Liver (tissue), 9 donors: ENCODE results near the gene TNNT3. TPM values are rescaled to one million over a fixed set of nuclear protein-coding genes. Genes with fewer than 3 reads are reported as not detected.

ENCODE experiments used
- DNase-seq: peaks from one replicate; pipeline ENCODE4 v3.0.0-alpha.2; 2017; ENCODE audit warnings: low spot score
- H3K27ac ChIP-seq, 2 donors: one replicate each; pipeline ENCODE4 v1.7.0; 2013; ENCODE audit warnings: inconsistent platforms in 2 of 2, low read length in 2 of 2, control low read depth in 1 of 2, low read depth in 1 of 2, mild to moderate bottlenecking in 1 of 2
- H3K27me3 ChIP-seq, 4 donors: one replicate each; pipeline versions ENCODE4 v1.6.1 to v1.7.0; 2013; ENCODE audit warnings: low read length in 3 of 4, inconsistent platforms in 1 of 4, mild to moderate bottlenecking in 1 of 4, moderate library complexity in 1 of 4; ENCODE audit not compliant: control insufficient read depth in 4 of 4, insufficient read depth in 4 of 4
- H3K36me3 ChIP-seq, 4 donors: one replicate each; pipeline versions ENCODE4 v1.6.1 to v1.7.0; 2013; ENCODE audit warnings: low read length in 3 of 4, mild to moderate bottlenecking in 3 of 4, low read depth in 1 of 4, moderate library complexity in 1 of 4; ENCODE audit not compliant: control insufficient read depth in 4 of 4, insufficient read depth in 3 of 4
- H3K4me1 ChIP-seq, 4 donors: one replicate each; pipeline versions ENCODE4 v1.6.1 to v1.7.0; 2013; ENCODE audit warnings: low read length in 3 of 4, mild to moderate bottlenecking in 3 of 4, moderate library complexity in 1 of 4; ENCODE audit not compliant: control insufficient read depth in 4 of 4, insufficient read depth in 4 of 4
- H3K4me3 ChIP-seq, 3 donors: one replicate each; pipeline versions ENCODE4 v1.6.1 to v1.7.0; 2013; ENCODE audit warnings: low read length in 3 of 3, control low read depth in 1 of 3, low read depth in 1 of 3, mild to moderate bottlenecking in 1 of 3
- H3K9ac ChIP-seq, 2 donors: one replicate each; pipeline ENCODE4 v1.7.0; 2013; ENCODE audit warnings: low read length in 2 of 2, mild to moderate bottlenecking in 2 of 2, moderate library complexity in 2 of 2, control low read depth in 1 of 2, low read depth in 1 of 2
- H3K9me3 ChIP-seq, 4 donors: one replicate each; pipeline versions ENCODE4 v1.6.1 to v1.7.0; 2013; ENCODE audit warnings: low read length in 3 of 4; ENCODE audit not compliant: control insufficient read depth in 4 of 4
- EGR1 ChIP-seq, 2 donors: IDR thresholded peaks; 2 replicates each; pipeline ENCODE4 v1.6.1; 2016 to 2018; ENCODE audit warnings: antibody characterized with exemption in 2 of 2, low read depth in 2 of 2
- FOXA1 ChIP-seq: IDR thresholded peaks from 2 replicates; pipeline ENCODE4 v1.6.1; 2016; ENCODE audit warnings: antibody characterized with exemption
- FOXA2 ChIP-seq: IDR thresholded peaks from 2 replicates; pipeline ENCODE4 v1.6.1; 2016; ENCODE audit warnings: antibody characterized with exemption
- GABPA ChIP-seq, 2 donors: IDR thresholded peaks in 1 of 2; conservative IDR thresholded peaks in 1 of 2; 2 replicates each; pipeline ENCODE4 v1.6.1; 2016; ENCODE audit warnings: antibody characterized with exemption in 2 of 2, mild to moderate bottlenecking in 1 of 2, moderate library complexity in 1 of 2
- HNF4A ChIP-seq, 2 donors: conservative IDR thresholded peaks; 2 replicates each; pipeline ENCODE4 v1.6.1; 2016; ENCODE audit warnings: antibody characterized with exemption in 2 of 2, mild to moderate bottlenecking in 2 of 2
- HNF4G ChIP-seq: IDR thresholded peaks from 2 replicates; pipeline ENCODE4 v1.6.1; 2016; ENCODE audit warnings: antibody characterized with exemption
- JUND ChIP-seq, 2 donors: IDR thresholded peaks; 2 replicates each; pipeline ENCODE4 v1.6.1; 2016; ENCODE audit warnings: antibody characterized with exemption in 2 of 2
- NR2F2 ChIP-seq: IDR thresholded peaks from 2 replicates; pipeline ENCODE4 v1.6.1; 2016; ENCODE audit warnings: antibody characterized with exemption
- RAD21 ChIP-seq, 2 donors: IDR thresholded peaks; 2 replicates each; pipeline ENCODE4 v1.6.1; 2016; ENCODE audit warnings: antibody characterized with exemption in 2 of 2, mild to moderate bottlenecking in 2 of 2
- SP1 ChIP-seq: IDR thresholded peaks from 2 replicates; pipeline ENCODE4 v1.6.1; 2018; ENCODE audit warnings: antibody characterized with exemption, mild to moderate bottlenecking
- TAF1 ChIP-seq: conservative IDR thresholded peaks from 2 replicates; pipeline ENCODE4 v1.6.1; 2016; ENCODE audit warnings: antibody characterized with exemption, mild to moderate bottlenecking
- YY1 ChIP-seq: IDR thresholded peaks from 2 replicates; pipeline ENCODE4 v1.6.1; 2016; ENCODE audit warnings: antibody characterized with exemption, mild to moderate bottlenecking
- WGBS: extraction: QIAGEN DNeasy Blood & Tissue Kit; methylation state at CpG from one replicate; pipeline ENCODE4 v1.1.7; 2013; 5-methylcytosine and 5-hydroxymethylcytosine counted together
- polyA plus RNA-seq, 2 donors: library from polyadenylated mRNA; stranded (reverse) in 1 of 2; unstranded in 1 of 2; fragments of 200-250 nt in 1 of 2; fragments of >200 nt in 1 of 2; fragmentation: Nextera tagmentation in 1 of 2; extraction: Ambion mirVana in 1 of 2; gene quantifications; one replicate each; pipeline versions ENCODE4 v1.2.1 to v1.2.3, GENCODE V29; 2013 to 2015
- total RNA-seq, 2 donors: library from RNA; depleted of rRNA; stranded (reverse); fragments of >200 nt; gene quantifications; one replicate each; pipeline ENCODE4 v1.2.3, GENCODE V29; 2014
- TF ChIP-seq, protein P1 (sequence below): IDR thresholded peaks from 2 replicates; pipeline ENCODE4 v1.6.1; 2016; ENCODE audit warnings: antibody characterized with exemption
- TF ChIP-seq, protein P2 (sequence below): IDR thresholded peaks from 2 replicates; pipeline ENCODE4 v1.6.1; 2016; ENCODE audit warnings: antibody characterized with exemption
- TF ChIP-seq, protein P3 (sequence below): IDR thresholded peaks from 2 replicates; pipeline ENCODE4 v1.6.1; 2016; ENCODE audit warnings: antibody characterized with exemption
- donor health status: healthy.
- donor health status: healthy.
- donor health status: healthy.
- donor health status: healthy.
- donor health status: healthy.

The TNNT3 gene
- total and polyA plus RNA-seq, 4 donors, result 0.06 to 0.14 TPM; not detected in 2

DNA sequence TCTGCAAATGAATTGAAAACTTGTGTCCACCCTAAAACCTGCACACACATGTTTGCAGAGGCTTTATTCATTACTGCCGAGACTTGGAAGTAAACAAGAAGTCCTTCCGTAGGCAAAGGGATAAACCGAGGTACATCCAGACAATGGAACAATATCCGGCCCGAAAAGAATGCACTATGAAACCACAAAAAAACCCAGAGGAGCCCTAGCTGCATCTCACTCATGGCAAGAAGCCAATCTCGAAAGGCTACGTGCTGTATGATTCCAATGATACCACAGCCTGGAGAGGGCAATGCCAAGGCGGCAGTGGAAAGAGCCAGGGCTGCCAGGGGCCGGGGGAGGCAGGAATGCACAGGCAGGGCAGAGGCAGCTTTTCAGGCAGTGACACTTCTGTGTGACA, 24.5 kb downstream of the TNNT3 start:
- H3K4me1 ChIP-seq, result no peaks in the 10 kb centered on the region
- H3K9me3 ChIP-seq, result no peaks in the 10 kb centered on the region
- no peak overlapping the region for H3K27ac ChIP-seq
- no peak overlapping the region for H3K9ac ChIP-seq
- no peak for DNase-seq
- H3K27me3 ChIP-seq, result no peaks in the 10 kb centered on the region
- WGBS, result 82% methylated on average over 9 of the region's 9 CpGs
- no peak for TF ChIP-seq HNF4G
- TF ChIP-seq HNF4A (conservative IDR thresholded peaks at IDR 0.05), result no peak
- no peak for TF ChIP-seq TAF1
- H3K36me3 ChIP-seq, result no peaks in the 10 kb centered on the region
- no peak overlapping the region for H3K4me3 ChIP-seq

DNA sequence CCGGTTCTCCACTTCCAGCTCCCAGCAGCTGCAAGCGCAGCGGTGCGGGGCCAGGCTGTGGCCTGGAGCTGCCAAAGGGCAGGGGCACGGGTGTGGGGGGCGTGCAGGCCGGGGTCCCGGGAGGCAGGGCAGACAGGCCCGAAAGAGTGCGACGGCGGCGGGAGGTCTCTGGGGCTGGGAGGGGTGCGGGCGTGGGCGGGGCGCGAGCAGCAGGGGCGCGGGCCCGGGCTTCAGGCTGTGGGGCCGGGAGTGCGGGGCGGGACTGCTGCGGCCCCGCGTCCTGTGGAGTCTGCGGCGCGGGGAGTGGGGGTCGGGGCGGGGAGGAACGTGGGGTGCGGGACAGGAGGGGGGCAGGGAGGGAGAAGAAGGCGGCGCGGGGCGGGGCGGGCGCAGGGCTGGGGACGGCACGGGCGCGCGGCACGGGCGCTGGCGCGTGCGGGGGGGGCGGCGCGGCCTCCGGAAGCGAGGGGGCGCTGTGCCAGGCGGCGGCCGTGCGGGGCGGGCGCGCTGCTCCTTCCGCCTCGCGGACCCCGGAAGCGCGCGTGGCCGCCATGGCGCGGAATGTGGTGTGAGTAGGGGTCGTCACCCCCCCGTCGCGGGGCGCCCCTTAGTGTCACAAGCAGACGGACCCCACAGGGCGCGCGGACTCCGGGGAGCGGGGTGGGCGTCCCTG, 27.4 kb downstream of the TNNT3 start, which contains the start of gene MRPL23:
TSS of gene MRPL23 (plus strand) at position 521 of the 673 bp plus-strand sequence. CDS start at position 552, 31 bp downstream.
- no peak for DNase-seq
- Histone ChIP-seq H3K4me3 (no peak within 1 kb of the TSS), H3K9me3 (no peaks in the 10 kb centered on the region), H3K27me3 (no peaks in the 10 kb centered on the region), H3K27ac (no peak within 1 kb of the TSS), H3K9ac (no peak within 1 kb of the TSS), H3K36me3 (no peaks in the 10 kb centered on the region), H3K4me1 (no peaks in the 10 kb centered on the region)
- 0% methylated on average over 4 of the region's 85 CpGs for whole genome bisulfite sequencing
- TF ChIP-seq NR2F2 (no peak), FOXA1 (no peak), YY1 (no peak), HNF4G (no peak), GABPA (IDR thresholded peaks at IDR 0.05 in 1 of 2, conservative IDR thresholded peaks at IDR 0.05 in 1 of 2) (no peak), SP1 (no peak)
- TF ChIP-seq, protein P1, sequence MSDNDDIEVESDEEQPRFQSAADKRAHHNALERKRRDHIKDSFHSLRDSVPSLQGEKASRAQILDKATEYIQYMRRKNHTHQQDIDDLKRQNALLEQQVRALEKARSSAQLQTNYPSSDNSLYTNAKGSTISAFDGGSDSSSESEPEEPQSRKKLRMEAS, result no peak

DNA sequence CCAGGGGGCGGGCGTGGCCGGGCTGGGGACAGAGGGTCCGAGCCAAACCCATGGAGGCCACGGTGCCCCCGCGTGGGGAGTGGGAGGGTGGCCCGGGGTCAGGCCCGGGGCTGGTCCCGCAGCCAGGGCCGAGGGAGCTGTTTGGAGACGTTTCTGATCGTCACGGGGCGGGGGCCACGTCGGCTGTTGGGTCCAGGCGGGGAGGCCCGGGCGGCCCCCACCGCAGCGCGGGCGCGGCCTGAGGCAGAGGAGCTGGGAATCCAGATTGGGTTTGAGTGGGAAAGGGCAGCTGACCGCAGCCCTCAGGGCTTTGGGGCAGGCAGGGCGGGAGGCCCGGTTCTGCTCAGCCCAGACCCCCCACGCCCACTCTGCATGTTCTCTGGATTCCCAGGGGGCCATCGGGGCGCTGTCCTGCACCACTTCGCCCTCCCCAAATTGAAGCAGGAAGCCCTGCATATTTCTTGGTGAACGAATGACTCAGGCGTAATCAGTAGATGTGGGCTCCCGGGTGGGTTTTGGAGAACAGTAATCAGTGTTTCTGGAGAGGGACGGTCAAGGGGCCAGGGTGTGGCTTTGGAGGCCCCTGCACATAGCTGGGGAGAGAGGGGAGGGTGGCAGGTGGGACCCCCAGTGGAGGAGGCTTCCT, 28.2 kb downstream of the TNNT3 start:
- H3K4me3 ChIP-seq, result no peak overlapping the region
- H3K27me3 ChIP-seq, result no peaks in the 10 kb centered on the region
- no peak overlapping the region for H3K27ac ChIP-seq
- WGBS, result no CpG with 5 or more reads among the region's 36 CpGs
- H3K9ac ChIP-seq, result no peak overlapping the region
- H3K36me3 ChIP-seq, result no peaks in the 10 kb centered on the region
- no peaks in the 10 kb centered on the region for H3K9me3 ChIP-seq
- H3K4me1 ChIP-seq, result no peaks in the 10 kb centered on the region
- TF ChIP-seq HNF4G (no peak), EGR1 (IDR thresholded peaks at IDR 0.05; ENCODE audit: low read depth in 2 of 2) (no peak), RAD21 (IDR thresholded peaks at IDR 0.05) (no peak), FOXA2 (no peak), HNF4A (conservative IDR thresholded peaks at IDR 0.05) (no peak), SP1 (no peak), YY1 (no peak), JUND (IDR thresholded peaks at IDR 0.05) (no peak)
- TF ChIP-seq, protein P2, sequence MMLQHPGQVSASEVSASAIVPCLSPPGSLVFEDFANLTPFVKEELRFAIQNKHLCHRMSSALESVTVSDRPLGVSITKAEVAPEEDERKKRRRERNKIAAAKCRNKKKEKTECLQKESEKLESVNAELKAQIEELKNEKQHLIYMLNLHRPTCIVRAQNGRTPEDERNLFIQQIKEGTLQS, result no peak
- TF ChIP-seq, protein P3, sequence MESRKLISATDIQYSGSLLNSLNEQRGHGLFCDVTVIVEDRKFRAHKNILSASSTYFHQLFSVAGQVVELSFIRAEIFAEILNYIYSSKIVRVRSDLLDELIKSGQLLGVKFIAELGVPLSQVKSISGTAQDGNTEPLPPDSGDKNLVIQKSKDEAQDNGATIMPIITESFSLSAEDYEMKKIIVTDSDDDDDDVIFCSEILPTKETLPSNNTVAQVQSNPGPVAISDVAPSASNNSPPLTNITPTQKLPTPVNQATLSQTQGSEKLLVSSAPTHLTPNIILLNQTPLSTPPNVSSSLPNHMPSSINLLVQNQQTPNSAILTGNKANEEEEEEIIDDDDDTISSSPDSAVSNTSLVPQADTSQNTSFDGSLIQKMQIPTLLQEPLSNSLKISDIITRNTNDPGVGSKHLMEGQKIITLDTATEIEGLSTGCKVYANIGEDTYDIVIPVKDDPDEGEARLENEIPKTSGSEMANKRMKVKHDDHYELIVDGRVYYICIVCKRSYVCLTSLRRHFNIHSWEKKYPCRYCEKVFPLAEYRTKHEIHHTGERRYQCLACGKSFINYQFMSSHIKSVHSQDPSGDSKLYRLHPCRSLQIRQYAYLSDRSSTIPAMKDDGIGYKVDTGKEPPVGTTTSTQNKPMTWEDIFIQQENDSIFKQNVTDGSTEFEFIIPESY, result no peak
- TF ChIP-seq, protein P1, result no peak
- no peak for DNase-seq
